Measurements from ENCODE around the gene NUP188.

DNA sequence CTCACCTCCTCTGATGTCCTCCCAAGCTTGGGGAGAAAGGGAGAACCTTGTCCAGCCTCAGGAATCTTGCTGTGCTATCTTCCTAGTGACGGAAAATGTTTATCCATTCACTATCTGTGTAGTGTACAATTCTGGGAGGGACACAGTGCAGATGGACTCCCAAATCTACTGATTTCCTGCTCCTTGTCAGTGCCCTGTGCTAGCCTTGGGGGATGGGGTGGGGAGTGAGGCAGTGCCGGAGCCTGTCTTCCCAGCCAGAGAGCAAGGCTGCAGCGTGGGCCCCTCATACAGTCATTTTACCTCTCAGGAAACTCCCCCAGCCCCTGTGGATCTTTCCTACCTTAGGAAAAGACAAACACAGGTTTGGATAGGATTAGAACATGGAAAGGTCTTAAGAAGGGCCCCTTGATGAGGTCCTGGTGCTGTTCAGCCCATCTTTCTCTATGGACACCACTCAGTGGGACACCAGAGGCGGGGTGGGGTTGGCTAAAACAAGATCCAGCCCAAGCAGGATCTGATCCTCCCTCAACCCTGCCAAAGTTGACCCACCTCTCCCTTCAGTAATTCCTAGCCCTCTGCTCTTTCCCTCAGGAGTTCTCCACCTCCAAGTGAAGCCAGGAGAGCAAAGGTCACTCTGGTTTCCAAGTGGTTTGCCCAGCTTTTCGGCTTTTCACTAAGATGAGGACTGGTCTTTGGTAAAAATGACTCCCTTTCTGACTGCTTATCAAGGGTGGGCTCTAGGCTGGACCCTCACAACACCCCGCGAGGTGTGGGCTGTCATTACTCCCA lies 3.5 kb upstream of the NUP188 start:
- TF ChIP-seq POLR2A (IDR thresholded peaks at IDR 0.05; ENCODE audit: low read depth, low read length) (no peak), POLR2AphosphoS5 (IDR thresholded peaks at IDR 0.05; ENCODE audit: insufficient read depth, low read depth, low read length) (no peak), EZH2 (IDR thresholded peaks at IDR 0.05; ENCODE audit: borderline replicate concordance, low read depth, low read length, severe bottlenecking) (no peak), FOS (IDR thresholded peaks at IDR 0.05; ENCODE audit: borderline replicate concordance, insufficient read depth, low read length) (no peak)
- TF ChIP-seq, protein P1, sequence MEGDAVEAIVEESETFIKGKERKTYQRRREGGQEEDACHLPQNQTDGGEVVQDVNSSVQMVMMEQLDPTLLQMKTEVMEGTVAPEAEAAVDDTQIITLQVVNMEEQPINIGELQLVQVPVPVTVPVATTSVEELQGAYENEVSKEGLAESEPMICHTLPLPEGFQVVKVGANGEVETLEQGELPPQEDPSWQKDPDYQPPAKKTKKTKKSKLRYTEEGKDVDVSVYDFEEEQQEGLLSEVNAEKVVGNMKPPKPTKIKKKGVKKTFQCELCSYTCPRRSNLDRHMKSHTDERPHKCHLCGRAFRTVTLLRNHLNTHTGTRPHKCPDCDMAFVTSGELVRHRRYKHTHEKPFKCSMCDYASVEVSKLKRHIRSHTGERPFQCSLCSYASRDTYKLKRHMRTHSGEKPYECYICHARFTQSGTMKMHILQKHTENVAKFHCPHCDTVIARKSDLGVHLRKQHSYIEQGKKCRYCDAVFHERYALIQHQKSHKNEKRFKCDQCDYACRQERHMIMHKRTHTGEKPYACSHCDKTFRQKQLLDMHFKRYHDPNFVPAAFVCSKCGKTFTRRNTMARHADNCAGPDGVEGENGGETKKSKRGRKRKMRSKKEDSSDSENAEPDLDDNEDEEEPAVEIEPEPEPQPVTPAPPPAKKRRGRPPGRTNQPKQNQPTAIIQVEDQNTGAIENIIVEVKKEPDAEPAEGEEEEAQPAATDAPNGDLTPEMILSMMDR (IDR thresholded peaks at IDR 0.05; ENCODE audit: extremely low read depth in 1 of 2, insufficient read depth in 1 of 2, low read depth in 1 of 2, low read length in 2 of 2) = no peak

All from endothelial cell of umbilical vein (primary cell).